Middle frontal gyrus (tissue), 1 donor: ENCODE measurements around the gene CASZ1.

Experiments
- DNase-seq: peaks from one replicate; pipeline ENCODE4 v3.0.0-alpha.2; 2015; ENCODE audit warnings: low spot score; ENCODE audit errors: extremely low spot score

The CASZ1 gene

GRCh38 chr1:10727751-10728232 lies 68.7 kb downstream of the CASZ1 start:
- DNase-seq: no peak

DNA sequence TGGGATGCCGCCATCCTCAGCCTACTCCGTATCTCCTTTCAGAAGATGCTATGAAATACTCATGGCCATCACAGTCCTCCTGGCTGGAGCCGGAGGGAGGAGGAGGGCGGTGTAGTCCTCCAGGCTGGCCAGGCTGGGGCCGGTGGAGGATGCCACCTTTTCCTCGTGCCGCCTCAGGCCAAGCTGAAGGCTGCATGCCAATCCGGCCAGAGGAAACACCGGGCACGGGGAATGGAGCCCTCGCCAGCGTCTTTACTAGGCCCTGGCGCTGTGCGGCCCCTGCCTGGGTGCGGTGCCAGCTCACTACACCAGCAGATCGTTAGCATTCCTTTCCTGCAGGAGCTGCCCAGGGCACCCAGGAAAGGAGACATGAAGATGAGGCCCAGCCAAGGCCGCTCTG lies 70.1 kb downstream of the CASZ1 start:
- no peak for DNase-seq

GRCh38 chr1:10724948-10725847 lies 71.2 kb downstream of the CASZ1 start:
- DNase-seq: no peak

DNA sequence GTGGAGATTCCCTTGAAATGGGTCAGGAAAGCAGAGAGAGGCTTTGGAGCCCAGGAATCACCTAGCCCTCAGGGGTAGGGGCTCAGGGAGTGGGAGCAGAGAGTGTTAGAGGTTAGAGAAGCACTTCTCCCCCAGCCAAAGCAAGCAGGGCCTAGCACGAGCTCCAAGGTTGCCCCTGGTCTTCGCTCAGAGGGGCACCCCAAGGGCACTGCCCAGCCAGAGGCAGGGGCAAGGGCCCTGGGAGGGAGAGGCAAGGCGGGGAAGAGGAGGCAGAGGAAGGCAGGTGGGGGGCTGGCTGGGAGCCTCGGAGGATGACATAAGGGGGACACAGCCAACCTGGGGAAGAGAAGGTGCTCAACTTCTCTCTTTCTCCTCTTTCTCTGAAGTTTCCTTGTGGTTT lies 71.9 kb downstream of the CASZ1 start:
- no peak for DNase-seq

GRCh38 chr1:10724052-10724494 lies 72.4 kb downstream of the CASZ1 start:
- DNase-seq: no peak

- DNase-seq: no peak
These were observed 73.1 kb downstream of the CASZ1 start for GRCh38 chr1:10723317-10723716.

DNA sequence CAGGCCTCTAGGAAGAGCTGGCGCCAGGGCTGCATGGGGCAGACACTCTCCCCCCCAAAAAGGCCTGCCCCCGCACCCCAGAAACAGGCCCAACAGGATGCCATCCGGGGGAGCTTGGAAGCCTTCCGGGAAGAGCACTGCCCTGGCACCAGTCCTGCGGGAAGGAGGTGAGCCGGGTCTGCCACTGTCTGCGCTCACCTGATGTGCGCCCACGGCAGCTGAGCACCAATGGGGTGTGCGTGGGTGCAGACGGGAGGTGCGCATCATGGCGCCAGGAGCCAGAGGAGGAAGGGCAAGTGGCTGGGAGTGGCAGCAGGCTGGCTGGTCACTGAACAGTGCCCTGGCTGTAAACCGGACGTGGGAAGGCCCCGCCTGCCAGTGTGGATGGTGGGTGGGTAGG lies 73.6 kb downstream of the CASZ1 start:
- no peak for DNase-seq

DNA sequence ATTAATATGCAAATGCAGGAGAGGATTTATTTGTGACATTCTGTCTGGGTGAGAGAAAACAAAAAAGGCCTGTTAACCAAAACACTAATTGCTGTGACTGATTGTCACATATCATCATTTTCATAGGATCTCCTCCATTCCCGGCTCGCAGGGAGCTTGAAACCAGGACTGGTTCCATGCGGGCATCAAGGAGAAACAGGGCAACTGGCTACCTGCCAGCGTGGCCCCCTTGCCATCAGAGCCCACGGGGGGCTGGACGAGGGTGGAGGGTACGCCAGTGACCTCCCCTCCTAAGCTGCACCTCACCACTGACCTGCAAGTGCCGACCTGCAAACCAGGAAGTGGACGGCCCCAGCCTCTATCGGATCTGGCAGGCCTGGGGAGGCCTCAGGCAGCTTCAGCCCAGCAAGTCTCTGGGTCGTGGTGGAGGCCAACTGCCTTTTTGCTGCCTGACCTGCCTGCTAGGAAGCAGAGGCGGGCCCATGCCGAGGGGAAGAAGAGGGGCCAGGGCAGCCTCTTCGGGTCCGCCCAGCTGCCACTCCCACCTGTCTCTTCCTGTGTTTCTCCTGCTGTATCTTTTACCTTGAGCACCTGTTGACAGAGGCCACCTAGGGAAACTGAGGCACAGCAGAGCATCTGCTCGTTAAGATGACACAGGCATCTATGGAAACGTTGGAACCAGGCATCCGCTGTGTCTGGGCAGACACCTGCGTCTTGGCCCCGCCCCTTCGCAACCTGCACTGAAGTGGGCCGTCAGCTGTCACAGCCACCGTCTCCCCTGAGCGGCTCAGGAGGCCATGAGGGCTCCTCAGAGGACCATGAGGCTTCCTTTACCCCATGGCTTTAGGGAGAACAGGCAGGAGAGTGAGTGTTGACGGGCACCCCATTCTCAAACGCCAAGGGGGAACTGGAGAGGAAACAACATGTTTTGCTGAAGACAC lies 74.8 kb downstream of the CASZ1 start:
- DNase-seq: no peak

- DNase-seq: no peak
These were observed 75.8 kb downstream of the CASZ1 start for GRCh38 chr1:10720635-10721034.

- no peak for DNase-seq
These were observed 78.4 kb downstream of the CASZ1 start for GRCh38 chr1:10718083-10718415.

- no peak for DNase-seq
These were observed 79.0 kb downstream of the CASZ1 start for GRCh38 chr1:10717296-10718082.

GRCh38 chr1:10716840-10717239 lies 79.6 kb downstream of the CASZ1 start:
- DNase-seq: no peak

DNA sequence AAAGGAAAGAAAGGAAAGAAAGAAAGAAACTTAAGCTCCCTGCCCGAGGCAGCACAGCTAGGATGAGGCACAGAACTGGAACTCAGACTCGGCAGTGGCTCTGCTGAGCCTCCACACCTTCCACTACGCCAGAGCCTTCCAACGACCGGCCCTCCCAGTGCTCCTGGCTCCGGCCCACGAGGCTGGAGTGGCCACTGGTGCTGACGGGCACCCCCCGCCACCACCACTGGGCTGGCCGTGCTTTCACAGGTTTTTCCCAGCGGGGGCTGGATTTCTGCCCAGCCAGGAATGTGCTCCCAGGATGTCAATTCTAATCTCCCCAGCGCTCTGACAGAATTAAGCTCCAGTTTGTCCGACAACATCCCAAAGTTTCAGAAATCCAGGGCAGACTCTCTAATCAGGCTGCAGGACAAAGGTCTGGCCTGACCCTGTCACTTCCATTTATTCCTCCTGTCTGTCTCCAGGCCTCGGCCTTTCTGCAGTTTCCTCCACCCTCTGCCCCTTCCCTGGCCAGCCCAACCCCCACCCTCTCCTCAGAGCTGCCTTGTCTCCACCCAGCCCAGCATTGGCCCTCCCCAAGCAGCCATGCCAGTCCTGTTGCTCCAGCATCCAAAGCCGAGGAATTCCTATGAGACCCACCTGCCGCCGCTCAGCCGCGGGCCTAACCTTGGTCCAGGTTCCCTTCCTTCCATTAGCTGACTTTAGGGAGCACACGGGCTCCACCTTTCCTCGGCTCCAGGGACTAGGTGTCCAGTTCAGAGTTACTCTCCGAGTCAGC lies 81.9 kb downstream of the CASZ1 start:
- DNase-seq: no peak

GRCh38 chr1:10713614-10714013 lies 82.8 kb downstream of the CASZ1 start:
- no peak for DNase-seq

GRCh38 chr1:10712568-10713362 lies 83.7 kb downstream of the CASZ1 start:
- DNase-seq: no peak

GRCh38 chr1:10710489-10710888 lies 86.0 kb downstream of the CASZ1 start:
- DNase-seq: no peak

- no peak for DNase-seq
These were observed 86.8 kb downstream of the CASZ1 start for GRCh38 chr1:10709646-10710045.

DNA sequence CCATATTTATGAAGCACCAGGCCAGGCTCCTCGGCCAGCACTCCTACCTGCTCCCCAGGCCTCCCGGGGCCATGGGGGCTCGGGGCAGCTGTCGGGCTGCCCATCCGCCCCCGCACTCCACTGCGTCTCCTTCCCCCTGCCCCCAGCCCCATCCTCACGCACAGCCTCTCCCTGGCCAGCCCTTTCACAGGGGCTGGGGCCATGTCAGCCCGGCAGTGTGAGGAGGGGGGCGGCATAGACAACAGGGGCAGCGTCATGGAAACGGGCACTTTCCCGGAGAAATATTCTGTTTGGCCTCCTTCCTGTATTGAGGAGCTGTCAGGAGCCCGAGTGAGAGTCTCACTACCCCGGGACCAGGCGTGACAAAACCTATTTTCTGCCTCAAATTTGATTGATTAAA lies 87.3 kb downstream of the CASZ1 start:
- no peak for DNase-seq

GRCh38 chr1:10708757-10709156 lies 87.7 kb downstream of the CASZ1 start:
- no peak for DNase-seq

GRCh38 chr1:10707208-10707607 lies 89.2 kb downstream of the CASZ1 start:
- no peak for DNase-seq
